ENCODE results near the gene TERT. TPM values are rescaled to one million over a fixed set of nuclear protein-coding genes. Genes with fewer than 3 reads are reported as not detected.

The TERT gene
- total and polyA plus RNA-seq, 2 of the 13 experiments (the other 11 are each of a cell fraction or from before 2014, with no cell fraction given) = 4.3 to 5.9 TPM

DNA sequence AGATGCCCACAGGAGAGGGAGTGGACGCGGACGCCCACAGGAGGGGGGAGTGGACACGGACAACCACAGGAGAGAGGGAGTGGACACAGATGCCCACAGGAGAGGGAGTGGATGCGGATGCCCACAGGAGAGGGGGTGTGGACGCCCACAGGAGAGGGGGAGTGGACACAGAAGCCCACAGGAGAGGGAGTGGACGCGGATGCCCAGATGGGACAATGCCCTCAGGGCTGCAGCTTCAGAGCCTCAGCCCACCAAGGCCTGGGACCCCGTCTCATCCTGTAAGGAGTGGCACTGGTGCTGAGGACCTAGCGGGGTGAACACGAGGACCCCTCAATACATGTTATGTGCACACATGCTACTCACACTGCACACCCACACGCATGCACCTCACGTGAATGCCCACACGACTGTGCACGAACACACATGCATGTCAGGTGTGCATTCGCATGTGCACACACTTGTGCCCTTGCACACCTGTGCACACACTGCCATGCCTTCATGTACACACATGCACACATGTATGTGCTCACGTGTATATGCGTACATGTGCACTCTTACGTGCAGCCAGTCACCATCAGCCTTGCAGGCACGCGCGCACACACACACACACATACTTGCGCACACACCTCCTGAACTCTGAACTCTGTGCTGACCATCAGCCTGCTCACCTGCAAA, 34.9 kb downstream of the TERT start:
- no peak overlapping the region for H2AFZ ChIP-seq (ENCODE audit: low read length)
- H3K4me1 ChIP-seq (ENCODE audit: insufficient read depth, low read length) = no peaks in the 10 kb centered on the region
- no peak for DNase-seq (ENCODE audit: low spot score)
- intact Hi-C loops (cut with micrococcal nuclease; ENCODE audit: unreplicated experiment) = no loop called here
- H3K79me2 ChIP-seq (ENCODE audit: insufficient read depth, low read length) = no peaks in the 10 kb centered on the region
- BruUV-seq (replicated peaks) = no TSS peak
- no peak overlapping the region for H3K27ac ChIP-seq (ENCODE audit: extremely low read length, insufficient read depth, low read length)
- POLR2A ChIA-PET = no interaction called here
- in situ Hi-C loops (cut with HindIII; ENCODE audit: extremely low pct_ligation_motif_present, low pct_unique_long_range_greater_than_20kb) = no loop called here
- CTCF ChIA-PET (ENCODE audit: low intra/inter-chr PET ratio, low total read pairs) = no interaction called here
- ATAC-seq = no peak
- H3K36me3 ChIP-seq (replicated peaks in 1 of 2; ENCODE audit: control insufficient read depth in 1 of 2, insufficient read depth in 2 of 2, low read length in 2 of 2) = no peaks in the 10 kb centered on the region; a peak in 1 of 5 replicates
- H3K4me3 ChIP-seq (replicated peaks in 1 of 3; ENCODE audit: insufficient read depth in 1 of 3, low read depth in 2 of 3, low read length in 3 of 3) = no peak overlapping the region
- no peaks in the 10 kb centered on the region for H3K9me3 ChIP-seq (ENCODE audit: low read length)
- no peak overlapping the region for H3K9ac ChIP-seq (ENCODE audit: insufficient read depth, low read depth, low read length)
- H4K20me1 ChIP-seq (ENCODE audit: insufficient read depth, low read length) = no peaks in the 10 kb centered on the region
- 73% methylated on average over 16 of the region's 23 CpGs for WGBS (ENCODE audit: low lambda C conversion rate)
- H3K4me2 ChIP-seq (ENCODE audit: low read depth, low read length) = no peak overlapping the region
- no peak for FAIRE-seq
- peaks cover 1 to 3% of the 10 kb centered on the region in 2 experiments; a peak in 3 of 5 replicates for H3K27me3 ChIP-seq (ENCODE audit: control insufficient read depth in 1 of 2, insufficient read depth in 2 of 2, low read length in 2 of 2)
- TF ChIP-seq ZNF264 (CRISPR knock-in tag; IDR thresholded peaks at IDR 0.05) = no peak
- TF ChIP-seq, protein P1, sequence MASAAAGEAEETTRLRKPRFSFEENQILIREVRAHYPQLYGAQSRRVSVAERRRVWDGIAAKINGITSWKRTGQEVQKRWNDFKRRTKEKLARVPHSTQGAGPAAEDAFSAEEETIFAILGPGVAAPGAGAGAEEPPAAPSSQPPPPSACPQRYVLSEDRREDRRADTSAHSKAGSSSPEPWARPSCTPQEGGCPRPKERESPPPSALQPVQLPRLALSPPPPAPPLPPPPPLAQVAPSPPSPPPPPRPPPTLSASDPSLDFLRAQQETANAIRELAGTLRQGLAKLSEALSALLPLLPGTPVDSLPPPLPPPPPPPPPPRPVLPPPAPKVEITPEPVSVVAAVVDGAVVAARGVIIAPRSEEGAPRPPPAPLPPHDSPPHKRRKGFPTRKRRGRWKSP (CRISPR knock-in tag; IDR thresholded peaks at IDR 0.05) = no peak
- TF ChIP-seq, protein P2, sequence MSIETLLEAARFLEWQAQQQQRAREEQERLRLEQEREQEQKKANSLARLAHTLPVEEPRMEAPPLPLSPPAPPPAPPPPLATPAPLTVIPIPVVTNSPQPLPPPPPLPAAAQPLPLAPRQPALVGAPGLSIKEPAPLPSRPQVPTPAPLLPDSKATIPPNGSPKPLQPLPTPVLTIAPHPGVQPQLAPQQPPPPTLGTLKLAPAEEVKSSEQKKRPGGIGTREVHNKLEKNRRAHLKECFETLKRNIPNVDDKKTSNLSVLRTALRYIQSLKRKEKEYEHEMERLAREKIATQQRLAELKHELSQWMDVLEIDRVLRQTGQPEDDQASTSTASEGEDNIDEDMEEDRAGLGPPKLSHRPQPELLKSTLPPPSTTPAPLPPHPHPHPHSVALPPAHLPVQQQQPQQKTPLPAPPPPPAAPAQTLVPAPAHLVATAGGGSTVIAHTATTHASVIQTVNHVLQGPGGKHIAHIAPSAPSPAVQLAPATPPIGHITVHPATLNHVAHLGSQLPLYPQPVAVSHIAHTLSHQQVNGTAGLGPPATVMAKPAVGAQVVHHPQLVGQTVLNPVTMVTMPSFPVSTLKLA (IDR thresholded peaks at IDR 0.05) = peak; percentile 79
- TF ChIP-seq, protein P3, sequence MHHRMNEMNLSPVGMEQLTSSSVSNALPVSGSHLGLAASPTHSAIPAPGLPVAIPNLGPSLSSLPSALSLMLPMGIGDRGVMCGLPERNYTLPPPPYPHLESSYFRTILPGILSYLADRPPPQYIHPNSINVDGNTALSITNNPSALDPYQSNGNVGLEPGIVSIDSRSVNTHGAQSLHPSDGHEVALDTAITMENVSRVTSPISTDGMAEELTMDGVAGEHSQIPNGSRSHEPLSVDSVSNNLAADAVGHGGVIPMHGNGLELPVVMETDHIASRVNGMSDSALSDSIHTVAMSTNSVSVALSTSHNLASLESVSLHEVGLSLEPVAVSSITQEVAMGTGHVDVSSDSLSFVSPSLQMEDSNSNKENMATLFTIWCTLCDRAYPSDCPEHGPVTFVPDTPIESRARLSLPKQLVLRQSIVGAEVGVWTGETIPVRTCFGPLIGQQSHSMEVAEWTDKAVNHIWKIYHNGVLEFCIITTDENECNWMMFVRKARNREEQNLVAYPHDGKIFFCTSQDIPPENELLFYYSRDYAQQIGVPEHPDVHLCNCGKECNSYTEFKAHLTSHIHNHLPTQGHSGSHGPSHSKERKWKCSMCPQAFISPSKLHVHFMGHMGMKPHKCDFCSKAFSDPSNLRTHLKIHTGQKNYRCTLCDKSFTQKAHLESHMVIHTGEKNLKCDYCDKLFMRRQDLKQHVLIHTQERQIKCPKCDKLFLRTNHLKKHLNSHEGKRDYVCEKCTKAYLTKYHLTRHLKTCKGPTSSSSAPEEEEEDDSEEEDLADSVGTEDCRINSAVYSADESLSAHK (CRISPR knock-in tag; IDR thresholded peaks at IDR 0.05; ENCODE audit: borderline replicate concordance) = no peak
- peak; percentile 26; the same call in 1 of the 2 replicates for TF ChIP-seq HNF4A (CRISPR knock-in tag; IDR thresholded peaks at IDR 0.05)
- TF ChIP-seq RXRB (CRISPR knock-in tag; IDR thresholded peaks at IDR 0.05; ENCODE audit: borderline replicate concordance) = no peak

All from HepG2 (cell line).